Esophagus muscularis mucosa (tissue), 3 donors: ENCODE measurements around the gene USP22.

Experiments used
- POLR2A ChIP-seq: fragments of 450-650 bp; IDR thresholded peaks from one replicate; pipeline ENCODE4 v1.6.1; 2017; ENCODE audit warnings: antibody characterized with exemption, moderate library complexity, mild to moderate bottlenecking, low read depth
- POLR2AphosphoS5 ChIP-seq, 2 donors: sonication (generic); formaldehyde crosslinking; IDR thresholded peaks; one replicate each; pipeline ENCODE4 v1.6.1; 2017; ENCODE audit warnings: antibody characterized with exemption in 2 of 2
- TF ChIP-seq, protein P1 (sequence below), 3 experiments: fragments of 200-600 bp in 2 of 3; fragments of 450-650 bp in 1 of 3; sonication (generic) in 2 of 3; IDR thresholded peaks; one replicate each; pipeline ENCODE4 v1.5.1; 2017 to 2019; ENCODE audit warnings: antibody characterized with exemption in 3 of 3, mild to moderate bottlenecking in 2 of 3, moderate library complexity in 1 of 3

- TF ChIP-seq POLR2AphosphoS5 (IDR thresholded peaks at IDR 0.05): no peak
- TF ChIP-seq, protein P1, sequence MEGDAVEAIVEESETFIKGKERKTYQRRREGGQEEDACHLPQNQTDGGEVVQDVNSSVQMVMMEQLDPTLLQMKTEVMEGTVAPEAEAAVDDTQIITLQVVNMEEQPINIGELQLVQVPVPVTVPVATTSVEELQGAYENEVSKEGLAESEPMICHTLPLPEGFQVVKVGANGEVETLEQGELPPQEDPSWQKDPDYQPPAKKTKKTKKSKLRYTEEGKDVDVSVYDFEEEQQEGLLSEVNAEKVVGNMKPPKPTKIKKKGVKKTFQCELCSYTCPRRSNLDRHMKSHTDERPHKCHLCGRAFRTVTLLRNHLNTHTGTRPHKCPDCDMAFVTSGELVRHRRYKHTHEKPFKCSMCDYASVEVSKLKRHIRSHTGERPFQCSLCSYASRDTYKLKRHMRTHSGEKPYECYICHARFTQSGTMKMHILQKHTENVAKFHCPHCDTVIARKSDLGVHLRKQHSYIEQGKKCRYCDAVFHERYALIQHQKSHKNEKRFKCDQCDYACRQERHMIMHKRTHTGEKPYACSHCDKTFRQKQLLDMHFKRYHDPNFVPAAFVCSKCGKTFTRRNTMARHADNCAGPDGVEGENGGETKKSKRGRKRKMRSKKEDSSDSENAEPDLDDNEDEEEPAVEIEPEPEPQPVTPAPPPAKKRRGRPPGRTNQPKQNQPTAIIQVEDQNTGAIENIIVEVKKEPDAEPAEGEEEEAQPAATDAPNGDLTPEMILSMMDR (IDR thresholded peaks at IDR 0.05): no peak
- TF ChIP-seq POLR2A: no peak
Measured at GRCh38 chr17:21037117-21037803, 5.6 kb downstream of the USP22 start.
